ENCODE results near the gene RNASEH2B.

RNASEH2B gene

GRCh38 chr13:50908371-50908770 lies 1.2 kb upstream of the RNASEH2B start:
- DNase-seq (ENCODE audit: low spot score) = no peak

GRCh38 chr13:50910485-50910805 lies 854 bp downstream of the RNASEH2B start:
- DNase-seq (ENCODE audit: low spot score) = no peak

GRCh38 chr13:50911081-50911631 lies 1.6 kb downstream of the RNASEH2B start:
- DNase-seq (ENCODE audit: low spot score) = peak; percentile 43

- DNase-seq (ENCODE audit: low spot score) = peak; percentile 85
Observed at GRCh38 chr13:50911937-50912795, 2.6 kb downstream of the RNASEH2B start.

- DNase-seq (ENCODE audit: low spot score) = no peak
Observed at GRCh38 chr13:50912851-50913250, 3.3 kb downstream of the RNASEH2B start.

- DNase-seq (ENCODE audit: low spot score) = no peak
Observed at GRCh38 chr13:50914176-50914700, 4.6 kb downstream of the RNASEH2B start.

- no peak for DNase-seq (ENCODE audit: low spot score)
Observed at GRCh38 chr13:50914848-50915247, 5.3 kb downstream of the RNASEH2B start.

- no peak for DNase-seq (ENCODE audit: low spot score)
Observed at GRCh38 chr13:50915565-50915964, 6.0 kb downstream of the RNASEH2B start.

- no peak for DNase-seq (ENCODE audit: low spot score)
Observed at GRCh38 chr13:50916701-50917184, 7.2 kb downstream of the RNASEH2B start.

- no peak for DNase-seq (ENCODE audit: low spot score)
Observed at GRCh38 chr13:50917572-50917971, 8.0 kb downstream of the RNASEH2B start.

GRCh38 chr13:50918567-50918966 lies 9.0 kb downstream of the RNASEH2B start:
- DNase-seq (ENCODE audit: low spot score) = no peak

GRCh38 chr13:50919277-50919676 lies 9.7 kb downstream of the RNASEH2B start:
- DNase-seq (ENCODE audit: low spot score) = no peak

GRCh38 chr13:50921706-50922105 lies 12.1 kb downstream of the RNASEH2B start:
- DNase-seq (ENCODE audit: low spot score) = no peak

GRCh38 chr13:50923272-50923671 lies 13.7 kb downstream of the RNASEH2B start:
- DNase-seq (ENCODE audit: low spot score) = no peak

GRCh38 chr13:50924025-50924424 lies 14.4 kb downstream of the RNASEH2B start:
- DNase-seq (ENCODE audit: low spot score) = no peak

GRCh38 chr13:50927701-50928100 lies 18.1 kb downstream of the RNASEH2B start:
- DNase-seq (ENCODE audit: low spot score) = no peak

GRCh38 chr13:50928102-50928501 lies 18.5 kb downstream of the RNASEH2B start:
- peak; percentile 6 for DNase-seq (ENCODE audit: low spot score)

- DNase-seq (ENCODE audit: low spot score) = peak; percentile 35
Observed at GRCh38 chr13:50928659-50929462, 19.3 kb downstream of the RNASEH2B start.

GRCh38 chr13:50932091-50932490 lies 22.5 kb downstream of the RNASEH2B start:
- no peak for DNase-seq (ENCODE audit: low spot score)

GRCh38 chr13:50934735-50935435 lies 25.3 kb downstream of the RNASEH2B start:
- no peak for DNase-seq (ENCODE audit: low spot score)

- DNase-seq (ENCODE audit: low spot score) = no peak
Observed at GRCh38 chr13:50936679-50937078, 27.1 kb downstream of the RNASEH2B start.

GRCh38 chr13:50940509-50940908 lies 30.9 kb downstream of the RNASEH2B start:
- DNase-seq (ENCODE audit: low spot score) = no peak
